ENCODE measurements around the gene GAD1.
A peak's percentile ranks its signal among the peaks of the same experiment; 100 is the strongest.

GAD1 gene

GRCh38 chr2:170818036-170818751 lies 1.5 kb downstream of the GAD1 start:
- peak; percentile 59 for DNase-seq

DNA sequence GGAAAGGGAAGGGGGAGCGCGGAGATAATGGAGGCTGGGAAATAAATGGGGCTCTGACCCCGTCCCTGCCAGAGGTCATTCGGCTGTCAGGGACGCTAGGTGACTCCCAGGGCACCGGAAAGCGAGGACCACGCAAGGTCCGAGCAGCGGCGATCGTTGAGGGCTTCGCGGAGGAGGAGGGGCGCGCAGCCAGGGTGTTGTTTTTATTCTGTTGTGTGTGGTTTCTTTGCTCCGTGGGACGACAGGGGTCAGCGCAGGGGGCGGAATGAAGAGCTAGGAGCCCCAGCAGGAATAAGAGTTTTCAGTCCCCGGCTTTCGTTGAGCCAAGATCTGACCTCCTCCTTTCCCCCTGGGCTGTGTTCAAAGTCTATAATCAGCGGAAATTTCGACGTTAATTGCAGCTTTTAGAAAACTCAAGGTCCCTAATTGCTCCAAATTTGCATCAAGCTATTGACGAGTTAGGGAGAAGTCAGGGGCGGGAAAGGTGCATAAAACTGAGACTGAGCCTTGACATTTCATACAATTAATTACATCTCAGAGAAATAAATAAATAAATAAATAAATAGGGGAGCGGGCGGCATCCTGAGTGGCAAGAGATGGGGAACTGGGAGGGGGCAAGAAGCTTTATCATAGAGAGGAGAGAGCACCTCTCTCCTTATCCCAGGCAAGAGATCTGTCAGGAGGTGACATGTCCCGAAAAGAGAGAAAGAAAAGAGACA lies 2.2 kb downstream of the GAD1 start:
- peak; percentile 20 for DNase-seq

DNA sequence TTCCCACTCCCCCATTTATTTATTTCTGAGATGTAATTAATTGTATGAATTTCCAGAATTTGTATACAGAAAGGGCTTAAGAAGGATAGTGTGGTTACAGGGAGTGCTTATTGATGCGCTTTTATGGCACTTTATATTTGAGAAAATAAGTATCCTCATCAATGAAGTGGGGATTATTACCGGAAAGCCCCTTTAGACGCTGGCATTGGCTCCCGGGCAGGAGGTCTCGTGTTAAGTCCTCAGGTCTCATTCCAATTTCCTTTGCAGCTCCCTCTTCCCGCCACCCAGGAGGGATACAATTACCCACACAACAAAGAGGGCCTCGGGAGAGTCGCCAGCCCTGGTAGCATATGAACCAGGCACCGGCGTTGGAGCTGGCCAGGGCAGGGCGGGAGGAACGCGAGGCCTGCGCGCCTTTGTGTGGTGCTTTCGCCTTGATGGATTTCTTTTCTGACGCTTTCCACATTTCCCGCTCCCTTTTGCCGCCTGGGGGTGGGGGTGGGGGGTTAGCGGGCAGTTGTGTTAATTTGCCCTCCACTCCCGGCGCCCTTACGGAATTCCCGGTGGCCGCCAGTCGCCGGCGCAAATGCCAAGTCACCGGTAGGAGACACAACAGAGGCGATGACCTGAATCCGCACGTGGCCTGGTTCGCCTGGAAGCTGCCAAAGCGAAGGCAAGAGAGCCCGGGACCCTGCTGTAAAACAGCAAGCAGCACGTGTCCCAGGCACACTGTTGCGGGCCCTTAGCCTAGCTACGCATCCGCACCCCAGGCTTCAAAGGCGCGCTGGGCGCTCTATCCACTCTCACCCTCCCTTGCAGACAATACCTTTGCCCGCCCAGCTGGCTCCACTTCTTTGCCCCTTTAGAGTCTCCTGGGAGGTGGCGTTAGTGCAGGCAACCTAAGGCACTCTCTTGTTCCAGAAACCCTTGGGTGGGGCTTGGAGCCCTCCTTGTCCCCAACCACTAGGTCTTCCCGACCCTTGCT lies 3.3 kb downstream of the GAD1 start:
- DNase-seq = peak; percentile 14

DNA sequence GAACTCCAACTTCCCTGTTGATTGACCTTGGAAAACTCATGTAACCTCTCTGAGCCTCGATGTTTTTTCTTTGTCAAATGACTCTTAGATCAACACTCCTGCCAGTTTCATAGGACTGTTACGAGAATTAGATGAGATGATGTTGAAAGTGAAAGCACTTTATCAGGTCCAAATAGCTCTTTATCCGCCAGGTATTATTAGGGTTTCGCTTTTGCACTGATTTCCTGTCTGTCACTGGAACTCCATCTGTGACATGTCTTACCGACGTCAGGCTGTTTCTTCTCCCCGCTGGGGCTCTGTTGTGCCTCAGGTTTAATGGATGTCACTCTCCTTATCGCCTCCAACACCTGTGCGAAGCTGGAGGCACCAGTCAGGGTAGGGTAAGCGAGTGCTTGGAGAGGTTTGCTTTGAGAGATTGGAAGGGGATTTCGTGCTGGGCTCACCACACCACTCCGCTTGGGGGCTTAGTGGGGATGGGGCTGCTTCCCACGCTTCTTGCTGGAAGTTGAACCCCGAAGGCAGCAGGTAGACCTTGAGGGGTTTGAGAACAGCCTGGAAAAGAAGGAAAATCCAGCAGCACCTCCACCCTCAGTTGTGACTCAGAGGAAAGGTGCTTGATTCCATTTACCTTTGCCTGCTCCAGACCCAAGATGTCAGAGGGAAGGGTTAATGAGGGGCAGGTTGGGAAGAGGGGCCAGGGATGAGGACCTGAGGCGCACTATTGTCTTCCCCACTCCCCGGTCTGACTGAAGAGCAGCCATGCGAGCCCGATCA lies 4.3 kb downstream of the GAD1 start:
- DNase-seq = peak; percentile 18

- no peak for DNase-seq
These were observed 5.0 kb downstream of the GAD1 start for GRCh38 chr2:170821531-170822289.

- no peak for DNase-seq
These were observed 5.8 kb downstream of the GAD1 start for GRCh38 chr2:170822290-170823087.

GRCh38 chr2:170823088-170823897 lies 6.6 kb downstream of the GAD1 start:
- DNase-seq = no peak

DNA sequence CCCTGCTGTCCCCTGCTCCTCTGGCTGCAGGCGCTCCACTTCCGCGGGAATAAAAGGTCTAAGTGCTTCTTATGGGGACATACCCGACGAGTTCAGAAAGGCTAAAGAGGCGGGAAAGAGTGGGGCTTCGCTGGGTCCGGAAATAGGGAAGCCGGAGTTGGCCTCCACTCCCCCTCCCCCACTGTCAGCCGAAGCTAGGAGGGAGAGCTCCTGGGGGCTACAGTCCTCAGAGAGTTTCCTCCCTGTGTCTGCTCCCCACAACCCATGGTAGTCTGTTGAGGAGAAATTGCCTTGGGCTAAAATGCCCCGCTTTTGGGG lies 7.2 kb downstream of the GAD1 start:
- DNase-seq = no peak

GRCh38 chr2:170824526-170825015 lies 7.9 kb downstream of the GAD1 start:
- no peak for DNase-seq

GRCh38 chr2:170827841-170828532 lies 11.3 kb downstream of the GAD1 start:
- DNase-seq = no peak

DNA sequence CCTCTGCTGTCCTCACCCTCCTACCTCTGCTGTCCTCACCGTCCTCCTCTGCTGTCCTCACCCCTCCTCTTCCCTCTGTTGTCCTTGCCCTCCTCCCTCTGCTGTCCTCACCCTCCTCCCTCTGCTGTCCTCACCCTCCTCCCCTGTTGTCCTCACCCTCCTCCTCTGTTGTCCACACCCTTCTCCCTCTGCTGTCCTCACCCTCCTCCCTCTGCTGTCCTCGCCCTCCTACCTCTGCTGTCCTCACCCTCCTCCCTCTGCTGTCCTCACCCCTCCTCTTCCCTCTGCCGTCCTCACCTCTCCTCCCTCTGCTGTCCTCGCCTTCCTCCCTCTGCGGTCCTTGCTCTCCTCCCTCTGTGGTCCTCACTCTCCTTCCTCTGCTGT lies 11.8 kb downstream of the GAD1 start:
- DNase-seq = no peak

DNA sequence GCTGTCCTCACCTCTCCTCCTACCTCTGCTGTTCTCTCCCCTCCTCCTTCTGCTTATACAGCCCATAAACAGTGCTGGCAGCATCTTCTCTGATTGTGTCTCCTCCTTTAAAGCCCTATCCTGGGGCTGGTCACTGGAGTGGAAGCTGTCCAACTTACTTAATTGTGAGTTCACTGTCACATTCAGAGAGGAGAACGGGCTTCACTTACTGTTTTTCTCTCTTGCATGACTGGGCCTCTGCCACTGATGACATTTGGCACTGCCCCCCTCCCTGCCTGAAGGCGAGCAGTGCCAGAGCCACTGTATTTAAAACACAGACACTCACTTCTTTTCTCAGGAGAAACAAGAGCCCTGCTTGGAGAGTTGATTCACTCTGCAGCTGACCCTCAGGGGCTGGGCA lies 12.3 kb downstream of the GAD1 start:
- no peak for DNase-seq

DNA sequence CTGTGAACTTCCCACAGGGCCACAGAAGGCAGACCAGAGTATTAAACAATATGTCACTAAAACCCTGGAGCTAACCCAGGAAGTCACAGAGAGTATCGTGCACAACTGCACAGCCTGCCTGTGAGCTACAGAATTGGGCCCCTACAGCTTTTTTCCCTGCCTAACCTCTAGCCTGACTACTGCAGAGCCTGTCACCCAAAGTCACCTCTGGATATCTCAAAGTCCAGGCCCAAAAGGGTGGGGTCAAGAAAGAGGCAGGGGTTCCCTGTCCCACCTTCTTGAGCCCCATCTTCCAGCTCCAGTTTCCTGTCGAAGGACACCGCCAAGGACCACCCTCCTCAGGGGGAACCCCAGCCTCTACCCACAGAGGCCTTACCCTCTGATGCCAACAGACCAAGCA lies 13.5 kb downstream of the GAD1 start:
- no peak for DNase-seq

DNA sequence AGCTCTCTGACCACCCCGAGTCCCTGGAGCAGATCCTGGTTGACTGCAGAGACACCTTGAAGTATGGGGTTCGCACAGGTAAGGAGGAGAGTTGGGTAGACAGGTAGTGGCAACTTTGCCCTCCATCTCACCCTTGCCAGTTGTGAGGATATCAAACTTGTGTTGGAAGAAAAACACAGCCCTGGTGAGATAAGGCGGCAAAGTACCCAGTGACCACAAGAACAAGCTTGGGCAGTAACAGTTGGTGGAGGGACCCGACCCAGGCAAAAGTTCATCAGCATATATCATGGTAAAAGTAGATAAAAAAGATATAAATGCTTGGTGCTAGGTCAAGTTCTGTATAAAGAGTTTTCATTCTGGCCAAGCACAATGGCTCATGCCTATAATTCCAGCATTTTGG lies 14.4 kb downstream of the GAD1 start:
- no peak for DNase-seq

- DNase-seq = no peak
These were observed 19.3 kb downstream of the GAD1 start for GRCh38 chr2:170836027-170836426.

DNA sequence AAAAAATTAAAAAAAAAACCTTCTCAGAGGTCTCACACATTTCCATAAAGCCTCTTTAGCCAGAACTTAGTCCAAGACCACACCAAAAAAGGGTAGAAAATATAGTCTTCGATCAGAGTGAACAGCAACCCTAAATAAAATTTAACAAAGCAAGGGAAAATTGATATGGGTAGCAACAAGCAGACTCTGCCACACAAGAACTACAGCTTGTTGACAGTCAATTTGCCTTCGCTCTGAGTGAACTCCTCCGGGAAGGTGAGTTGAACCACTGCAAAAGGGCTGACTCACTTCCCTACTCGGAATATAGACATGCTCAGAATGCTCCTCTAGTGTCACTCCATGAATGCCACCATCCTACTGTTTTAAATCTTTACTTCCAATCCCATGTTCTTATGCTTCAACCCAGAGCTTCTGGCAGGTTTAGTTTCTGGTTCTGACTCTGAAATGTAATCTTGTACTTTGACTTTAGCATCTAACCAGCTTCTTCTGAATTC lies 24.1 kb downstream of the GAD1 start:
- DNase-seq = no peak

DNA sequence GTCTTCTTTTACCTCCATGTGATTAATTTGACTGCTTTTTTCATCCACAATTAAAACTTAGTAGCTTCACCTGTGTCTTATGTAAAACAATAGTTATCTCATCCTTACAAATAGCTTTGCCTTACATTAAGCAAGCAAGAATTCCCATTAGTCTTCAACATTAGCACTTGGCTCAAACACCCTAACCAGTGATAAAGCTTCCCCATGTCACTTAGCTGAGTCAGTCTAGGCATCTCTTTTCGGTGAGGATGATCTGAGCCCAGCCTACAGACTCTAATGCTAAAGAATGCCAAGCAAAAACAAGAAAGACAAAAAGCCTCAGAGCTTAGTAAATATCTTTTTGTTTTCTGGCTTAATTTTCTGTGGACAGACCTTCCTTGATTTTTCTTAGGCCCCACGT lies 26.1 kb downstream of the GAD1 start:
- no peak for DNase-seq

GRCh38 chr2:170843656-170844055 lies 27.0 kb downstream of the GAD1 start:
- DNase-seq = no peak

- no peak for DNase-seq
These were observed 28.7 kb downstream of the GAD1 start for GRCh38 chr2:170845343-170845742.

Data from 8988T (cell line).